ENCODE measurements around the gene TCHH.

- TF ChIP-seq, protein P1, sequence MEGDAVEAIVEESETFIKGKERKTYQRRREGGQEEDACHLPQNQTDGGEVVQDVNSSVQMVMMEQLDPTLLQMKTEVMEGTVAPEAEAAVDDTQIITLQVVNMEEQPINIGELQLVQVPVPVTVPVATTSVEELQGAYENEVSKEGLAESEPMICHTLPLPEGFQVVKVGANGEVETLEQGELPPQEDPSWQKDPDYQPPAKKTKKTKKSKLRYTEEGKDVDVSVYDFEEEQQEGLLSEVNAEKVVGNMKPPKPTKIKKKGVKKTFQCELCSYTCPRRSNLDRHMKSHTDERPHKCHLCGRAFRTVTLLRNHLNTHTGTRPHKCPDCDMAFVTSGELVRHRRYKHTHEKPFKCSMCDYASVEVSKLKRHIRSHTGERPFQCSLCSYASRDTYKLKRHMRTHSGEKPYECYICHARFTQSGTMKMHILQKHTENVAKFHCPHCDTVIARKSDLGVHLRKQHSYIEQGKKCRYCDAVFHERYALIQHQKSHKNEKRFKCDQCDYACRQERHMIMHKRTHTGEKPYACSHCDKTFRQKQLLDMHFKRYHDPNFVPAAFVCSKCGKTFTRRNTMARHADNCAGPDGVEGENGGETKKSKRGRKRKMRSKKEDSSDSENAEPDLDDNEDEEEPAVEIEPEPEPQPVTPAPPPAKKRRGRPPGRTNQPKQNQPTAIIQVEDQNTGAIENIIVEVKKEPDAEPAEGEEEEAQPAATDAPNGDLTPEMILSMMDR (IDR thresholded peaks at IDR 0.05 in 4 of 5, conservative IDR thresholded peaks at IDR 0.05 in 1 of 5), result no peak
- no peak for TF ChIP-seq POLR2A (IDR thresholded peaks at IDR 0.05)
These were observed 26.1 kb downstream of the TCHH start, which contains the start of gene TCHHL1 for GRCh38 chr1:152089014-152089674.

Measured in gastrocnemius medialis (tissue), 4 donors.